HG02588 (cell line): ENCODE measurements around the gene QARS1.

Experiments
- ATAC-seq: cut with Tn5 transposase; IDR thresholded peaks from one replicate; pipeline ENCODE4 v1.9.1; 2021; ENCODE audit warnings: mild to moderate bottlenecking, moderate library complexity; ENCODE audit not compliant: unreplicated experiment

QARS1 gene

DNA sequence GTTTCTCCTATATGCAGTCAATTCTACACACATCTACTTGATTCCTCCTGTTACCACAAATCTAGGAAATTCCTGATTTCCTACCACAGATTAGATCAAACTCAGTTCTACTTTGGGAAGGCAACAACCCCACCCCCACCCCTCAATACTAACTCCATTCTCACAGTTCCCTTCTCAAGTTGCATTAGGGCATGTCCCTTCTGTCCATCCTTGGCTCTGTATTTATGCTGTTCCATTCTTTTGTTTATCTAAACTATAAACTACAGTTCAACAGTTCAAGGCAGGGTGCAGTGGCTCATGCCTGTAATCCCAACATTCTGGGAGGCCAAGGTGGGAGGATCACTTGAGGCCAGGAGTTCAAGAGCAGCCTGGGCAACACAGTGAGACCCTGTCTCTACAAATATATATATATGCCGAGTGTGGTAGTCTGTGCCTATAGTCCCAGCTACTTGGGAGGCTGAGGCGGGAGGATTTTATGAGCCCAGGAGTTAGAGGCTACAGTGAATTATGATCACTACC lies 50.2 kb downstream of the QARS1 start:
- ATAC-seq: no peak

DNA sequence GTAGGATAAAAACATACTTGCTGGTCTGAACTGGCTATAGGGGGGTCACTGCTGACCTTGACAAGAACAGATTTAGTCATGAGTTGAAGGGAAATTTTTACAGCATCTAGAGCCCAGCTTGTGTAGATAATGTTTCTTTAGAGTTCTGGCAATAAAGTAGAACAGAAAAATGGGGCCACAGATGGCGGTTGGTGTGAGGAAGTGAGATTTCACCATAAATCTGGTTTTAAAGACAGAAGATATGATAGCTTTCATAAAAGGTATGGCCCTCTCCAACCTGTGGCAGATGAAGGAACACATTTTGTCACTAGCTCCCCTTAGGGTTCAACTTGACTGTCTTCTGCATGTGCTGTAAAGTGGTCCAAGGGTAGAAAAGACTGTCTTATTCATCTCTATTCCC lies 51.0 kb downstream of the QARS1 start:
- ATAC-seq: no peak
